ENCODE measurements around the gene SPTBN5. TPM values are rescaled to one million over a fixed set of nuclear protein-coding genes. Genes with fewer than 3 reads are reported as not detected.

SPTBN5 gene
- total and polyA plus RNA-seq, 3 donors from 2014 or later: 1.4 to 3.1 (median 1.4) TPM

- no peak for TF ChIP-seq CTCF (IDR thresholded peaks at IDR 0.05)
- no peak for TF ChIP-seq POLR2A (IDR thresholded peaks at IDR 0.05)
- no peaks in the 10 kb centered on the region for H3K36me3 ChIP-seq (ENCODE audit: low read depth, missing control alignments)
- H3K9me3 ChIP-seq: no peaks in the 10 kb centered on the region
- no peak overlapping the region for H3K27ac ChIP-seq
- peaks cover 3% of the 10 kb centered on the region for H3K4me1 ChIP-seq
- intact Hi-C loops (cut with DNase I; ENCODE audit: low total_unique reads): no loop called here
- H3K27me3 ChIP-seq: no peaks in the 10 kb centered on the region
- H3K4me3 ChIP-seq: no peak overlapping the region
- 93 to 94% methylated on average over 35 to 36 of the region's 36 CpGs for WGBS, 2 donors
- no peak for DNase-seq
Observed at GRCh38 chr15:41900526-41901380, 6.9 kb upstream of the SPTBN5 start.

- TF ChIP-seq CTCF (IDR thresholded peaks at IDR 0.05) (no peak), POLR2A (IDR thresholded peaks at IDR 0.05) (no peak)
- Histone ChIP-seq H3K27me3 (no peaks in the 10 kb centered on the region), H3K36me3 (ENCODE audit: low read depth, missing control alignments) (no peaks in the 10 kb centered on the region), H3K4me1 (peaks cover 4% of the 10 kb centered on the region), H3K27ac (no peak overlapping the region), H3K9me3 (no peaks in the 10 kb centered on the region), H3K4me3 (no peak overlapping the region)
- 80 to 89% methylated on average over 5 to 6 of the region's 6 CpGs for WGBS, 2 donors
- intact Hi-C loops (cut with DNase I; ENCODE audit: low total_unique reads): no loop called here
- DNase-seq: no peak
Observed at GRCh38 chr15:41899854-41900442, 6.1 kb upstream of the SPTBN5 start.

DNA sequence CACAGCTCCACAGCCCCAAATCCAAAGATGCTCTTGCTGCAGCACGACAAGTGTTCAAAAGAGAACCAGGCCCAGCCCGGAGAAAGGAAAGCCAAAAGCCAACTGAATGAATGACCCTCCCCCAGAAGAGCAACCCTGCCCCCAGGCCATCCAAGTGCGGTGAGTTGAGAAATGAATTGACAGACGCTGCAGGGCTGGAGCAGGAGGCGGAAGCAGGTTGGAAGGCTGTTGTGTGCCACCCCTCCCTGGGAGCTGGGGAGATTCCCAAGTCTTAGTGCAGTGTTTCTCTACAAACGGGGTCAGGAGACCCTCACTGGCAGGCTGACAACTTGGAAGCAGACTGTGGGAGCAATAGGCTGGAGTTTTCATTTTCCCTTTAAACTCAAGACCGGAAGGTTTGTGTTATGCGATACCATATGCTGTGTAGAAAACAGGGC lies 3.5 kb upstream of the SPTBN5 start:
- no peaks in the 10 kb centered on the region for H3K36me3 ChIP-seq (ENCODE audit: low read depth, missing control alignments)
- TF ChIP-seq POLR2A (IDR thresholded peaks at IDR 0.05): no peak
- TF ChIP-seq CTCF (IDR thresholded peaks at IDR 0.05): no peak

DNA sequence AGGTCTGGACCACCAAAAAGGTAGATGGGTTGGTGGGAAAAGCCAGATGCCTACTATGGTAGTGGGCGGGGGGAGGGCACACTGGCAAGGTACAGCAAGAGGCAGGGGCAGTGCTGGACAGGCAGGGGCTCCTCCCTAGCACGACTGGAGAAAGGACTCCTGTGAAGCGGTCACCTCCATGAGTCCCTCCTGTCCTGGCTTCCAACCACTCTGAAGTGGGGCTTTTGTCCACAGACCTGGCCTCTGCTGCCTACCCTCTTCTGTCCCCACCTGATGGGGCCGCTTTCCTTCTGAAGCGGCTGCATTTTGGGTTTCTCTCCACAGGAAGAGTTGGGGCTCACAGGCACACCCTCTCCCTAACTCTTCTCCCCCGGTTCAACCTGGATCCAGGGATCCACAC lies 2.7 kb upstream of the SPTBN5 start:
- intact Hi-C loops (cut with DNase I; ENCODE audit: low total_unique reads): no loop called here

More for the DNA sequence above, 3.5 kb upstream of the SPTBN5 start:
- Histone ChIP-seq H3K4me1 (peaks cover 12% of the 10 kb centered on the region), H3K9me3 (no peaks in the 10 kb centered on the region), H3K27me3 (no peaks in the 10 kb centered on the region), H3K27ac (no peak overlapping the region), H3K4me3 (no peak overlapping the region)
- 84 to 86% methylated on average over 8 of the region's 8 CpGs for WGBS, 2 donors
- intact Hi-C loops (cut with DNase I; ENCODE audit: low total_unique reads): no loop called here
- no peak for DNase-seq

More for the DNA sequence above, 2.7 kb upstream of the SPTBN5 start:
- DNase-seq: no peak
- 93 to 95% methylated on average over 6 of the region's 6 CpGs for WGBS, 2 donors
- Histone ChIP-seq H3K27ac (no peak overlapping the region), H3K4me1 (peaks cover 12% of the 10 kb centered on the region), H3K27me3 (no peaks in the 10 kb centered on the region), H3K4me3 (no peak overlapping the region), H3K36me3 (ENCODE audit: low read depth, missing control alignments) (no peaks in the 10 kb centered on the region), H3K9me3 (no peaks in the 10 kb centered on the region)
- no peak for TF ChIP-seq CTCF (IDR thresholded peaks at IDR 0.05)

Data from testis (tissue), 3 donors.